Endothelial cell of umbilical vein (primary cell): ENCODE results near the gene ARFRP1.

ENCODE experiments used
- CTCF ChIP-seq, 2 donors: IDR thresholded peaks; 1 replicate in 1 of 2; 2 replicates in 1 of 2; pipeline ENCODE4 v1.5.1; 2011; ENCODE audit warnings: low read length in 2 of 2, mild to moderate bottlenecking in 2 of 2, moderate library complexity in 2 of 2, control low read depth in 1 of 2, inconsistent platforms in 1 of 2, low read depth in 1 of 2; ENCODE audit not compliant: insufficient read depth in 1 of 2; ENCODE audit errors: extremely low read depth in 1 of 2
- EZH2 ChIP-seq: IDR thresholded peaks from 2 replicates; pipeline ENCODE4 v1.6.1; 2012; ENCODE audit warnings: borderline replicate concordance, low read depth, mild to moderate bottlenecking, moderate library complexity, low read length, inconsistent platforms; ENCODE audit not compliant: severe bottlenecking
- FOS ChIP-seq: IDR thresholded peaks from 2 replicates; pipeline ENCODE4 v1.6.1; 2011; ENCODE audit warnings: mild to moderate bottlenecking, low read length, moderate library complexity, borderline replicate concordance; ENCODE audit not compliant: insufficient read depth
- JUN ChIP-seq: IDR thresholded peaks from 2 replicates; pipeline ENCODE4 v1.6.1; 2011; ENCODE audit warnings: borderline replicate concordance, low read depth; ENCODE audit not compliant: insufficient read length, insufficient read depth
- MYC ChIP-seq: IDR thresholded peaks from one replicate; pipeline ENCODE4 v1.6.1; 2011; ENCODE audit warnings: mild to moderate bottlenecking, low read depth, low read length
- POLR2A ChIP-seq: IDR thresholded peaks from 2 replicates; pipeline ENCODE4 v1.6.1; 2012; ENCODE audit warnings: low read depth, mild to moderate bottlenecking, control low read depth, low read length
- POLR2AphosphoS5 ChIP-seq: IDR thresholded peaks from 2 replicates; pipeline ENCODE4 v1.6.1; 2012; ENCODE audit warnings: low read depth, mild to moderate bottlenecking, control low read depth, low read length, moderate library complexity; ENCODE audit not compliant: insufficient read depth
- TF ChIP-seq, protein P1 (sequence below): IDR thresholded peaks from 2 replicates; pipeline ENCODE4 v1.6.1; 2011; ENCODE audit not compliant: insufficient read depth, insufficient read length

DNA sequence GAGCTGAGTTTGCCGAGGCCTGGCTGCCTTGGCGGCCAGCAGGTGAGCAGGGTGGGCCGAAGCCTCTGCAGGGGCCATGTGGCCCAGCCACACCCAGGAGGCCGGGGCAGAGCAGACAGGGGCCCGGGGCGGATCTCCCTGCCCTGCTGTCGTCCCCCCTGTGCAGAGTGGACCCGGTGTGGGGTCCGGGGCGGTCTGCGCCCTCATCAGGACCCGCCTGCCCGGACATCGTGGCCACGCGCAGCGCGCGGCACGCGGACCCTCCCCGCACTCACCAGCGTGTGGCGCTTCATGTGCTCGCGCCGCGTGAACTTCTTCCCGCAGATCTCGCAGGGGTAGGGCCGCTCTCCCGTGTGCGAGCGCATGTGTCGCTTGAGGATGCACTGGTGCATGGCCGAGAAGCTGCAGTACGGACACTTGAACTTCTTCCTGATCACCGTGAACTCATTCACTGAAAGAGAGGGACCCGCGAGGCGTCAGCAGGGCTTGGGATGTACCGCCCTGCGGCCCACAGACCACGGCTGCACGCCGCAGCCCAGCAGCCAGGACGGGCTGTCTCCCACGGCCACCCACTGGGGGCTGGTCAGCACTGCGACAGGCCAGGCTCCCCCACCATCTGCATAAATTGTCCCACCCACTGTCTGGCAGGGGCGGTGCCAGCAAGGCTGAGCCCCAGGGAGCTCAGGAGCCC is 44.8 kb upstream of the ARFRP1 start:
- TF ChIP-seq CTCF (IDR thresholded peaks at IDR 0.05; ENCODE audit: extremely low read depth in 1 of 2, insufficient read depth in 1 of 2, low read depth in 1 of 2, low read length in 2 of 2): no peak
- no peak for TF ChIP-seq FOS
- TF ChIP-seq EZH2: no peak
- TF ChIP-seq POLR2A: no peak
- no peak for TF ChIP-seq MYC
- TF ChIP-seq POLR2AphosphoS5: no peak
- TF ChIP-seq, protein P1, sequence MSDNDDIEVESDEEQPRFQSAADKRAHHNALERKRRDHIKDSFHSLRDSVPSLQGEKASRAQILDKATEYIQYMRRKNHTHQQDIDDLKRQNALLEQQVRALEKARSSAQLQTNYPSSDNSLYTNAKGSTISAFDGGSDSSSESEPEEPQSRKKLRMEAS: no peak
- TF ChIP-seq JUN: no peak
